Dedifferentiated amniotic fluid mesenchymal stem cell (primary cell): ENCODE measurements around the gene C11orf16.
"Not testable (repeated sequence)": the region's sequence is repeated elsewhere in the genome, so short reads cannot be mapped to it uniquely, and the experiment has no call there.

Experiments used
- DNase-seq: peaks from one replicate; pipeline ENCODE4 v3.0.0-alpha.2; 2016; ENCODE audit errors: extremely low spot score

The C11orf16 gene, protein sequence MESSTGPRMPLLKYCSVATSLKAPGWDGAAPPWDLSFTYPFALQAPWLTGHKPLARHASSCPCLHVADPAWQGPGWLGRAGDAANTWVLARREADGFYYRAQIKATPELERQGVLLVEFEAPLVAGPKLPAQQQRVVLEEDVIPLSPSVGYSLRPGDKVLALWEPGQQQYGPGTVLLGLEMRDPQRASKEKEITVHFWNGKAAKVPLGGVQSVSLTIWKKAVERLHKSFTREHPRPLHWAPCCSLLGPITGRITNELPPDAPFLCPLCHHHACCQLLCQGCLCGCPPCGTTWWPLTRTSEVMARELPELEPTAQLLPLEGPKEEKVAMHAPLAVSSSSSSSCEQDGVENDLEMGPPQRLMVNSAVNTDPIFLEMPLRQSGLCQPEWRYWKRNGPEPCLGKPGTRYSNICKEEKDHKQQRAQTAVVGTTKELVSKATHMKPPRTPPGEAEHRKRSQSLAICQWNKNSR

DNA sequence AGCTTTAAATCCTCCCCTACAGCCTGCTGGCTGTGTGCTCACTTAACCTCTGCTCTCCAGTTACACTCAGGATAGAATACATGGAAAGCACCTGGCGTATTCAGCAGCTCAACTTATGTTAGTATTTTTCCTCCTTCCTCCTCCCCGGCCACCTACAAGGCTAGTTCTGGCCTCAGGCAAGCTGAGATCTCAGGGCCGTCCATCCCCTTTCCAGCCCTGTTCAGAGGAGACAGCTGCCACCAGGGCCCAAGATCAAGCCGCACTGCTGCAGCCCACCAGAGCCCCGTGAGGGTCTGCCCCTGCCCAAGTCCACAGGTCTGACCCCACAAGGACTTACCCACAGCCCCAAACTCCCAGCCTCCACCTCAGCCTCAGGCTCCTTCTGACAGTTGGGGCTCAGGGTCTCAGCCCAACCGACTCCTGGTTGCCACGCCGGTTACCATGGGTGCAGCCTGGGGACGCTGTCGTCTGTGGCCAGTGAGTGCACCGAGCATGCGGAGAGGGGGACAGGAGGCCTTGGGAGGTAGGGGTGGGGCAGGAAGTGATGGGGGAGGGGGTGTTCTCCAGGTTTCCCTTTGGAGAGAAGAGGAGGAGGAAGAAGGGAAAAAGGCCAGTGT is at the start of gene C11orf16:
Gene C11orf16 (minus strand): TSS at position 384 of the 617 bp plus-strand sequence. CDS start 639 bp downstream, outside the sequence.
- DNase-seq: no peak

DNA sequence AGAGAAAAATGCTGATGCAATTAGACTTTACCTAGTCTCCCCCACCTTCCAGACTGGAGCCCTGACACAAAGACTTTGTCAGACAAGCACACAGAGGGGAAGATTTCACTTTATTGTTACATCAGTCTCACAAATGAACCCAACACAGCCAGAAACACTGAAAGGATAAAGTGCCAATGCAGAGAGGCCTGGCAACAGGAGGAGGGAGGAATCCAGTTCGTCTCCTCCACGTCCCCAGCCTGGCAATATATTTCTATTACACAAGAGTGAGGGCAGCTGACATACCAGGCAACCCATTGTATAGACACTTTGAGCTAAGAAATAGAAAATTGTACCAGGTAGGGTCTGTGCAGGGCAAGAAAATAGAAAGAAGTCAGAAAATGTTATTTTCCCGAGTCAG is 47.7 kb upstream of the C11orf16 start:
- DNase-seq: no peak

DNA sequence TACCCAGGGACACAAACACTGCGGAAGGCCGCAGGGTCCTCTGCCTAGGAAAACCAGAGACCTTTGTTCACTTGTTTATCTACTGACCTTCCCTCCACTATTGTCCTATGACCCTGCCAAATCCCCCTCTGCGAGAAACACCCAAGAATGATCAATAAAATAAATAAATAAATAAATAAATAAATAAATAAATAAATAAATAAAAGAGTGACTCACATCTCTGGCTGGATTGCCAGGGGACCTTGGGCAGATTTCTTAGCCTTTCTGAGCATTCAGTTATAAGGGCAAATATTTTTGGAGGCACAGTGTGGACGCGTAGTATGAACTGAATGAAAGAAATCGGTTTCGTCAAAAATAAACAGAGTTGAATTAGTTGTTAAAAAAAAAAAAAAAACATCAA is 46.6 kb upstream of the C11orf16 start:
- DNase-seq: not testable (repeated sequence)

- DNase-seq: no peak
Measured at GRCh38 chr11:8973121-8973520, 40.4 kb upstream of the C11orf16 start.

- DNase-seq: no peak
Measured at GRCh38 chr11:8971924-8972316, 39.2 kb upstream of the C11orf16 start.

GRCh38 chr11:8971196-8971923 is 38.6 kb upstream of the C11orf16 start:
- DNase-seq: no peak

- no peak for DNase-seq
Measured at GRCh38 chr11:8967184-8967583, 34.4 kb upstream of the C11orf16 start.

- peak; percentile 77 for DNase-seq
Measured at GRCh38 chr11:8964324-8965320, 31.9 kb upstream of the C11orf16 start, which contains the start of gene TMEM9B. TMEM9B (minus strand) TSS chr11:8964442; CDS start chr11:8964313, 129 bp downstream.

- DNase-seq: peak; percentile 20
Measured at GRCh38 chr11:8963569-8964323, 31.0 kb upstream of the C11orf16 start.

- DNase-seq: no peak
Measured at GRCh38 chr11:8962841-8963240, 30.1 kb upstream of the C11orf16 start.

- DNase-seq: no peak
Measured at GRCh38 chr11:8961401-8961800, 28.7 kb upstream of the C11orf16 start.

DNA sequence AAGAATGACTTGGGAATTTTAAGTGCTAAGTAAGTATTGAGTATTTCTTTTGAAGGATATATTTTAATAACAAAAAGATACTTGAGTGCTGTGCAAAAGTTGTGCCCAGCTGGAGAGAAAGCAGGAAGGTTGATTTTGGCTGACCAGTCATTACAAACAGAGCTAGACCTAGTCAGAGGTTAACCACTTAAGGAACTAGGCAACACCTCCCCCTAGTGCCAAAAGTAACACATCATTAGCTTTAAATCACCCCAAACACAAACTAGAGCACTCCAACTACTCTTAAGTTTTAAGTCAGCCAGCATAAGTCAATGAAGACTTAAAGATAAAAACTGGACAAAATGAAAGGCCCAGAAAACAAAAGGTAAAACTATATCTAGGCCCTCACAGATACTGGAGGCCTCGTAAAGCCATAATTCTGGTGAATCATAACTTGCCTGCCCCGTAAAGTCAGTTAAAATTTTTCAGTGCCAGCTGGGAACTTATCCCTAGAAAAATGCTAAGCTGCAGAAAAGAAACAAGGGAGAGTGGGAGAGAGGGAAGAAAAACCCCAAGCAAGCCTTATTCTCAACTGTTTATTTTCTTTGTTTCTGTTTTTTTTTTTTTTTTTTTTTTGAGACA is 26.9 kb upstream of the C11orf16 start:
- peak; percentile 78 for DNase-seq

DNA sequence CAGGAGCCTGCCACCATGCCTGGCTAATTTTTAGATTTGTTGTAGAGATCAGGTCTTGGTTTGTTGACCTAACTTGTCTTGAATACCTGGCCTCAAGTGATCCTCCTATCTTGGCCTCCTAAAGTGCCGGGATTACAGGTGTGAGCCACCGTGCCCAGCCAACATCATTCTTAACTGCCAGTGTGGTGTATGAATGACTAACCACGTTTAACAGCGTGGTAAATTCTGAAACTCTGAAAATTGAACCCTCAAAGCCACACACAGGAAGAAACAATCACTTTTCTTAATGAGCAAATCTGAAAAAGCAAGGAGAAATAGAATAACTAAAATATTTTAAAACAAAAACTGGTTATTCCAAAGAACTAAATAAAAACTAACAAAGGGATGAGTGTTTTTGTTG is 24.1 kb upstream of the C11orf16 start:
- peak; percentile 11 for DNase-seq

DNA sequence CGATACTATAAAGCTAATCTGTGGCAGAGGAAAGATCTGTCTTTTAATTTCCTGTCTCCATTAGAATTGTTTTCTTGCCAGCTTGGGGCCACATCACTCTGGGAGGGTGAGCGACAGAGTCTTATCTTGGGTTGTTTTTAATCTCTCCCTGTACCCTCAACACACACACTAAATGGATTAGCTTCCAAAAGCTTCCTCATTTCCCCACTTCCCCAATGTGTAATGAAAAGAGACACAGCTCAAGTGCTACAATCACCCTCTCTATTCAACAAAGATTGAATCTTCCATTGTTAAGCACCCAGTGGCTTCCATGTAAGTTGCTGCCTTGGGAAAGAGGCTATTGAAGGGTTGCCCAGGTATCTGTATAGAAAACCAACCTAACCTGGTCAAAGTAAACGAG is 16.1 kb upstream of the C11orf16 start:
- no peak for DNase-seq

DNA sequence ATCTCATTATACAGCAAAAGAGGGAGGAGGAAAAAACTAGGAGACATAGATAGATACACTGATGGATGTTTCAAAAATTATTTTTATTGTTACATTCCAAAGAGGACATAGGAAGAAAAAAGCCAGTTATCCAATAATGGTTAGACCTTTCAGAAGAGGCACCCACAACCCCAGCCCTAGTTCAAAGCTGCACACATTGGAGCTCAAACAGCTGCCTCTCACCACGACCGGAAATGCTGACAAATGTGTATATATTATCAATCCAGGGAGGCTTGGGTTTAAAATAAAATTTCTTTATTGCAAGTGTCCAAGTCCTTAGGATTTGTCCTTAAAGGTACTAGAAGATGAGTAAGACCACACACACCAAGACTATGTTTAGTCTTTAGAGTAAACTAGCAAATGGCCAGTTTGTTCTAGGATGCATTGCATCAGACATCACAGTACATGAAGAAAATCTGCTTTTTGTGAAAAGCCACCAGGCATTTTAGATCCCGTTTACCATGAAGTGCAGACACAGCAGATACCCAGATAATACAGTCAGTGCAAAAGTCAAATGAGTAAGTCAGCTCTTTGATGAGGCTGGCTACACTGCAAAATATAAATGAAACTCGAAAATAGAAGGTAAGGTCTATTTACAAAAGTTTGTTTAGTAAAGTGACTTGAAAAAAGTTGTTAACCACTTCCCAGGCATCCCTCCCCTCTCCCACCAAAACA is 14.6 kb upstream of the C11orf16 start:
- no peak for DNase-seq

- no peak for DNase-seq
Measured at GRCh38 chr11:8942518-8943066, 9.8 kb upstream of the C11orf16 start, which contains the start of gene ASCL3. ASCL3 (minus strand) TSS chr11:8943016; CDS start chr11:8938161, 4,855 bp downstream.

- DNase-seq: no peak
Measured at GRCh38 chr11:8941341-8942103, 8.8 kb upstream of the C11orf16 start.

DNA sequence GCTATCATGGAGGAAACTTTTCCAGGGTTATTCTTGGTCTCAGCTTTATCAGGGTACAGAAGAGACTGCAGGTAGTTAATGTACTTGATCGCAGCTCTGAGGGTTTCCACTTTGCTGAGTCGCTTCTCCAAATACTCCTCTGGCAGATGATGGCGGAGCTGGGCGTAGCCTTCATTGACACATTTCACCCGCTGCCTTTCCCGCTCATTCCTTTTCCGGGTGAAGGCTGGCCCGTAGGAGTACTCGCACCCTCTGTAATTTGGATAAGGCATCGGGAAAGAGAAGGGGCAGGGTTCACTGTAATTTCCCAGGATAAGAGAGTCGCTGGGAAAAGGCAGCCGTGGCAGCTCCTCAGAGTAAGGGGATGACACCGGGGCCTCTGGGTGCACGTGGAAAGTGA is 4.9 kb upstream of the C11orf16 start:
- no peak for DNase-seq
